ENCODE data around the gene SLC25A6. TPM values are rescaled to one million over a fixed set of nuclear protein-coding genes. Genes with fewer than 3 reads are reported as not detected.

Gene SLC25A6
- polyA plus RNA-seq, 1 experiment: 273 TPM

- no peak overlapping the region for H3K4me3 ChIP-seq (ENCODE audit: low read depth, low read length)
- DNase-seq (ENCODE audit: low read depth, low spot score): no peak
- H3K9me3 ChIP-seq (ENCODE audit: control insufficient read depth, insufficient read depth, low read length): peaks cover 58% of the 10 kb centered on the region
- H3K27ac ChIP-seq (ENCODE audit: low read depth, low read length): no peak overlapping the region
- TF ChIP-seq CTCF (IDR thresholded peaks at IDR 0.05; ENCODE audit: low read depth, low read length): no peak
- POLR2A ChIA-PET: no interaction called here
- CTCF ChIA-PET: no interaction called here
- H3K27me3 ChIP-seq (ENCODE audit: control insufficient read depth, insufficient read depth, low read length): no peaks in the 10 kb centered on the region
Observed at GRCh38 chrX:1341545-1342184, 50.2 kb downstream of the SLC25A6 start.

GRCh38 chrX:1336948-1337779 is 54.7 kb downstream of the SLC25A6 start:
- TF ChIP-seq CTCF (IDR thresholded peaks at IDR 0.05; ENCODE audit: low read depth, low read length): no peak
- CTCF ChIA-PET: no interaction called here
- Histone ChIP-seq H3K27me3 (ENCODE audit: control insufficient read depth, insufficient read depth, low read length) (no peaks in the 10 kb centered on the region), H3K4me3 (ENCODE audit: low read depth, low read length) (no peak overlapping the region), H3K9me3 (ENCODE audit: control insufficient read depth, insufficient read depth, low read length) (peaks cover 51% of the 10 kb centered on the region), H3K27ac (ENCODE audit: low read depth, low read length) (no peak overlapping the region)
- no peak for DNase-seq (ENCODE audit: low read depth, low spot score)
- POLR2A ChIA-PET: no interaction called here

GRCh38 chrX:1336331-1336943 is 55.5 kb downstream of the SLC25A6 start, which contains the start of gene IL3RA:
TSS of gene IL3RA (plus strand) at chrX:1336785. CDS start at chrX:1341766, 4,981 bp downstream.
- ChIA-PET CTCF (no interaction called here), POLR2A (no interaction called here)
- H3K4me3 ChIP-seq (ENCODE audit: low read depth, low read length): no peak within 1 kb of the TSS
- peaks cover 47% of the 10 kb centered on the region for H3K9me3 ChIP-seq (ENCODE audit: control insufficient read depth, insufficient read depth, low read length)
- DNase-seq (ENCODE audit: low read depth, low spot score): no peak
- no peak within 1 kb of the TSS for H3K27ac ChIP-seq (ENCODE audit: low read depth, low read length)
- no peaks in the 10 kb centered on the region for H3K27me3 ChIP-seq (ENCODE audit: control insufficient read depth, insufficient read depth, low read length)
- TF ChIP-seq CTCF (IDR thresholded peaks at IDR 0.05; ENCODE audit: low read depth, low read length): no peak

Other genes starting within 250 kb of the SLC25A6 start
- not detected in 2 replicates for gene CRLF2, start 179.5 kb downstream of the SLC25A6 start, polyA plus RNA-seq (2011; rRNA removed)
- gene CSF2RA, start 123.3 kb downstream of the SLC25A6 start, polyA plus RNA-seq (2011; rRNA removed): not detected in 2 replicates
- not detected in 2 replicates for gene IL3RA, start 55.3 kb downstream of the SLC25A6 start, polyA plus RNA-seq (2011; rRNA removed)
- gene ASMTL, start 60.8 kb upstream of the SLC25A6 start, polyA plus RNA-seq (2011; rRNA removed): 18.9 and 23.1 TPM in 2 replicates
- gene P2RY8, start 145.1 kb upstream of the SLC25A6 start, polyA plus RNA-seq (2011; rRNA removed): not detected in 2 replicates
- 10.2 and 11.3 TPM in 2 replicates for gene AKAP17A, start 199.5 kb upstream of the SLC25A6 start, polyA plus RNA-seq (2011; rRNA removed)
- gene ASMT, start 222.9 kb upstream of the SLC25A6 start, polyA plus RNA-seq (2011; rRNA removed): not detected in 2 replicates